Central memory CD8-positive, alpha-beta T cell (primary cell): ENCODE measurements around the gene ACSL5.
"Not testable (repeated sequence)": the region's sequence is repeated elsewhere in the genome, so short reads cannot be mapped to it uniquely, and the experiment has no call there.

ENCODE experiments used
- ATAC-seq: fragments of 150-1000 bp; cut with Tn5 transposase; replicated peaks from 2 replicates; pipeline ENCODE4 v1.10.0; 2022; ENCODE audit warnings: mild to moderate bottlenecking, moderate FRiP score, moderate number of reproducible peaks; ENCODE audit not compliant: poor library complexity, severe bottlenecking; ENCODE audit errors: extremely low read depth
- DNase-seq, 2 donors: peaks; one replicate each; pipeline ENCODE4 v3.0.0; 2021; ENCODE audit warnings: low spot score in 2 of 2
- H3K27ac Mint-ChIP-seq: one replicate; pipeline ENCODE4 v1.8.0; 2022; ENCODE audit warnings: low read depth, mild to moderate bottlenecking, moderate library complexity, mixed read lengths
- H3K27me3 Mint-ChIP-seq: one replicate; pipeline ENCODE4 v1.8.0; 2022; ENCODE audit warnings: mixed read lengths
- H3K36me3 Mint-ChIP-seq: one replicate; pipeline ENCODE4 v1.8.0; 2022; ENCODE audit warnings: mild to moderate bottlenecking, moderate library complexity, mixed read lengths; ENCODE audit not compliant: insufficient read depth
- H3K4me1 Mint-ChIP-seq: one replicate; pipeline ENCODE4 v1.8.0; 2022; ENCODE audit warnings: mixed read lengths
- H3K4me3 Mint-ChIP-seq: one replicate; pipeline ENCODE4 v1.8.0; 2022; ENCODE audit warnings: mild to moderate bottlenecking, moderate library complexity, mixed read lengths
- H3K9me3 Mint-ChIP-seq: one replicate; pipeline ENCODE4 v1.8.0; 2022; ENCODE audit warnings: mixed read lengths

ACSL5 gene

DNA sequence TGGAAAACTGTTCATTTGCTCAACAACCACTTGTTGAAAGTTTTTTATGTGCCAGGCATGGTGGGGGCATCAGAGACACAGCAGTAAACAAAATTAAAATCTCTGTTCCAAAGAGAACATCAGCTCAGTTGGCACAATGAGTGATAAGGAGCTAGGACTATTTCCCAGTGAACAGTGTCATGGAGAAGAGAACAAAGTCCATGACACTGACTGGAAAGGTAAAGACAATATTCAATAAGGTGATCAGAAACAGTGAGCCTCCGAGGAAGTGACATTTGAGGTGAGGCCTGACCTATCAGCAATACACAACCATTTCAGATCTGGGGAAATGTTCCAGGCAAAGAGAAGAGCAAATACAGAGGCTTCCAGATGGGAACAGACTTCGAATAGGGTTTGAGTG is 14.6 kb downstream of the ACSL5 start:
- no peak for ATAC-seq
- no peak for DNase-seq
- H3K36me3 Mint-ChIP-seq: peaks cover 9% of the 10 kb centered on the region
- H3K27ac Mint-ChIP-seq: peak overlapping the region; percentile 83
- no peaks in the 10 kb centered on the region for H3K9me3 Mint-ChIP-seq
- H3K4me3 Mint-ChIP-seq: no peak overlapping the region
- H3K27me3 Mint-ChIP-seq: no peaks in the 10 kb centered on the region
- H3K4me1 Mint-ChIP-seq: peaks cover 79% of the 10 kb centered on the region

DNA sequence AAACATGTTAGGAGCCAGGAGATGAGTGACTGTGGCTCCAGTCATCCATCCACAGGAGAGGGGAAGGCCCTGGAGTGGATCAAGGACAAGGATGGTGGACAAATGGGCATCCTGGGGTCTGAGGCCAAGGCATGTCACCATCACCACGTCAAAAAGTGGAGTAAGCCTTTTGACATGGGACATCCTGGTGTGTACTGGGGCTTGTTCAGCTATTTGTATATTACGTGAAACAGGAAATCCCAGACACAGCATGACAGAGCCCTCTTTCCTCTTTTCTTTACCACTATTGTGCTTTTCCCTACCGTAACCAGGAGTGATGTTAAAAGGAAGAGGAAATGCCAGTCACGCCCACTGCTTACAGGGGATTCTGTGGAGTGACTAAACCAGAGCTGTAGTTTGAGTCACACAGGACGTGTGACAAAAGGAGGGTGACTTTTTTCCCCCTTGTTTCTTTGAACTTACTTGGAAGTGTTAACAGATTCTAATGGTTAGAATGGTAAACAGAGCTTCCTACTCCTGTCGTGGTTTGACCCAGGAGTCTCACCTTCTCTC is 15.4 kb downstream of the ACSL5 start:
- peaks cover 76% of the 10 kb centered on the region for H3K4me1 Mint-ChIP-seq
- peak overlapping the region; percentile 53 for H3K4me3 Mint-ChIP-seq
- no peaks in the 10 kb centered on the region for H3K27me3 Mint-ChIP-seq
- ATAC-seq (peak; percentile 83), DNase-seq (no peak)
- H3K27ac Mint-ChIP-seq: peak overlapping the region; percentile 83
- peaks cover 12% of the 10 kb centered on the region for H3K36me3 Mint-ChIP-seq
- H3K9me3 Mint-ChIP-seq: no peaks in the 10 kb centered on the region

DNA sequence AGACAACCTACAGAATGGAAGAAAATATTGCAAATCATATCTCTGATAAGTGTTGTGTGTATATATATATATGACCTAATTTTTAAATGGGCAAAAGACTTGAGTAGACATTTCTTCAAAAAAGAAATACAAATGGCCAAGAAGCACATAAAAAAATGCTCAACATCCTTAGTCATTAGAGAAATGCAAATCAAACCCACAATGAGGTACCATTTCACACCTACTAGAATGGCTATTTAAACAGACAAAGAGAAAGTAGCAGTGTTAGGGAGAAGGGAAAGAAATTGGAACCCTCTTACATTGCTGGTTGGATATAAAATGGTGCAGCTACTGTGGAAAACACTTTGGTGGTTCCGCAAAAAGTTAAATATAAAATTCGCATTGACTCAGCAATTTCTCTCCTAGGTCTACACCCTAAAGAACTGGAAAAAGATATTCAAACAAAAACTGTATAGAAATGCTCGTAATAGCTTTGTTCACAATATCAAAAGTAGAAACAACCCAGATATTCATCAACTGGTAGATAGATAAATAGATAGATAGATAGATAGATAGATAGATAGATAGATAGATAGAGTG is 16.3 kb downstream of the ACSL5 start:
- peak overlapping the region; percentile 83 for H3K27ac Mint-ChIP-seq
- H3K9me3 Mint-ChIP-seq: no peaks in the 10 kb centered on the region
- H3K4me3 Mint-ChIP-seq: no peak overlapping the region
- peaks cover 7% of the 10 kb centered on the region for H3K36me3 Mint-ChIP-seq
- peaks cover 69% of the 10 kb centered on the region for H3K4me1 Mint-ChIP-seq
- no peak for DNase-seq
- no peak for ATAC-seq
- H3K27me3 Mint-ChIP-seq: no peaks in the 10 kb centered on the region

DNA sequence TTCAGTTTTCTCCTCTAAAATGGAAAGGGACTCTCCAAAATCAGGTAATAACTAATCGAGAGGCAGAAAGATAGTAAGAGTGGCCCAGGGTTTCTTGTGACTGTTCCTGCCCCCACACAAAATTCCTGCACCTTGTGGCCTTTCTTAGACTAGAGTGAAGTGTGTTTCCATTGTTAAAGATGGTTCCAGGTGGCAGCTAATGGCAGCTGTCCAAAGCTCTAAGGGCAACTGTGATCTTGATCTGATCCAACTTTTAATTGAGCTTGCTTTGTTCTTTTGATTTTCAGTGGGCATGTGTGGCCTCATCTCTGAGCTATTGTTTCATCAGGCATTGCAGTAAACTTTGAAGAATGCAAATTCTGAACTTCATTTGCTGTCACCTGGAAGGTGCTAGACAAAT is 19.4 kb downstream of the ACSL5 start:
- no peak for DNase-seq
- peaks cover 44% of the 10 kb centered on the region for H3K4me1 Mint-ChIP-seq
- no peak overlapping the region for H3K4me3 Mint-ChIP-seq
- no peaks in the 10 kb centered on the region for H3K9me3 Mint-ChIP-seq
- H3K27ac Mint-ChIP-seq: no peak overlapping the region
- H3K27me3 Mint-ChIP-seq: no peaks in the 10 kb centered on the region
- ATAC-seq: no peak
- H3K36me3 Mint-ChIP-seq: peaks cover 4% of the 10 kb centered on the region

GRCh38 chr10:112393827-112394226 is 19.9 kb downstream of the ACSL5 start:
- no peak overlapping the region for H3K27ac Mint-ChIP-seq
- peaks cover 39% of the 10 kb centered on the region for H3K4me1 Mint-ChIP-seq
- H3K9me3 Mint-ChIP-seq: no peaks in the 10 kb centered on the region
- ATAC-seq (no peak), DNase-seq (no peak)
- no peak overlapping the region for H3K4me3 Mint-ChIP-seq
- no peaks in the 10 kb centered on the region for H3K27me3 Mint-ChIP-seq
- H3K36me3 Mint-ChIP-seq: peaks cover 9% of the 10 kb centered on the region

DNA sequence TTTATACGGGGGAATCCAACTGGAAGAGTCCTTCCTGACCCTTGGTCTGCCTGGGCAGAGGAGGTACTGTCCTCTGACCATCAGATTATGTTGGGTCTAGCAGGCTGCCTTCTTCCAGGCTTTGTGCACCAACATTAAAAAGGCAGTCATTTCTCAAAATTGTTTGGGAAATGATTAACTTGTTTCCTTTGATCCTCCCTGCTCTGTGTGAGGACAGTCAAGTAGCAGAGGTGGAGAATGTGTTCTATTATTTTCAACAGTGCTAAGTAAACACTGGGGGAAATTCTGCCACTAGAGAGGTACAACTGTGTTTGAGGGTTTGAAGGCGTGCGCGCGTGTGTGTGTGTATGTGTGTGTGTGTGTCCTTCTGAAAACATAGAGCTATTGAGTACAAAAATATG is 20.6 kb downstream of the ACSL5 start:
- H3K27ac Mint-ChIP-seq: no peak overlapping the region
- H3K4me1 Mint-ChIP-seq: peaks cover 32% of the 10 kb centered on the region
- no peaks in the 10 kb centered on the region for H3K27me3 Mint-ChIP-seq
- H3K36me3 Mint-ChIP-seq: peaks cover 14% of the 10 kb centered on the region
- H3K4me3 Mint-ChIP-seq: no peak overlapping the region
- no peaks in the 10 kb centered on the region for H3K9me3 Mint-ChIP-seq
- no peak for DNase-seq
- no peak for ATAC-seq

- Mint-ChIP-seq H3K27me3 (no peaks in the 10 kb centered on the region), H3K27ac (no peak overlapping the region), H3K4me1 (peaks cover 20% of the 10 kb centered on the region), H3K9me3 (no peaks in the 10 kb centered on the region), H3K4me3 (no peak overlapping the region), H3K36me3 (peaks cover 24% of the 10 kb centered on the region)
- ATAC-seq: no peak
- DNase-seq: no peak
These were observed 22.1 kb downstream of the ACSL5 start for GRCh38 chr10:112395809-112396530.

DNA sequence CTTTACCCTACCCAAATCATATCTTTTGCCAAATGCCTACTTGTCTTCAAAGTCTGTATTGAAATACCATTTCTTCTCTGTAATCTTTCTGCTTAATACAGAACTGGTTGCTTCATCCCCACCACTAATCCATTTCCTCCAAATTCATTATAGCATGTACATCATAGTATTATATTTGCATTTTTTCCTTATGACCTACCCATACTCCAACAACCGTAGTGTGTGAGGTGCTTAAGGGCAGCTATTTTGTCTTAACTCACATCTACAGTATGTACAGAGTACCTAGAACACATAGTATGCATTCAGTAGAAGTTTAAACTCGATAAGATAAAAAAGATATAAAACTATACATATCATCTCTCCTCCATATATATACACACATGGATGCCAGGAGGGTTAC is 23.7 kb downstream of the ACSL5 start:
- H3K9me3 Mint-ChIP-seq: no peaks in the 10 kb centered on the region
- peaks cover 30% of the 10 kb centered on the region for H3K36me3 Mint-ChIP-seq
- no peaks in the 10 kb centered on the region for H3K27me3 Mint-ChIP-seq
- peaks cover 17% of the 10 kb centered on the region for H3K4me1 Mint-ChIP-seq
- no peak for ATAC-seq
- no peak overlapping the region for H3K27ac Mint-ChIP-seq
- DNase-seq: no peak
- no peak overlapping the region for H3K4me3 Mint-ChIP-seq

- Mint-ChIP-seq H3K4me1 (peaks cover 6% of the 10 kb centered on the region), H3K36me3 (peaks cover 61% of the 10 kb centered on the region), H3K27ac (peak overlapping the region; percentile 47), H3K4me3 (no peak overlapping the region), H3K27me3 (no peaks in the 10 kb centered on the region), H3K9me3 (no peaks in the 10 kb centered on the region)
- no peak for ATAC-seq
- DNase-seq: no peak
These were observed 29.0 kb downstream of the ACSL5 start for GRCh38 chr10:112402917-112403316.

DNA sequence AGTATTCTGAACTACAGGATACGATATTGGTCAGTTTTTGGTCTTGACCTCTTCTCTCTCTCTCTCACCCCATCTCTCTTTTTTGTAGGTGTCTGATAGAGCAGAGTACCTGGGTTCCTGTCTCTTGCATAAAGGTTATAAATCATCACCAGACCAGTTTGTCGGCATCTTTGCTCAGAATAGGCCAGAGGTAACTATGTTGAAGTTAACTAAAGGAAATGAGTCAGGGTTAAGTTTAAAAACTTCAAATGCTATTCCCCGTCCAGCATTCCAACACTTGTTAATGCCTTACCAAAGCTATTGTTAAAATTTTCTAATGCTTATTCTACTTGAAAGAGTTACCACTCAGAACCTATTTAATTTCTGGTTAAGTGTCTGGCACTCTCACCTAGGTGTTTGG is 30.7 kb downstream of the ACSL5 start:
- no peak overlapping the region for H3K4me3 Mint-ChIP-seq
- ATAC-seq (no peak), DNase-seq (no peak)
- no peaks in the 10 kb centered on the region for H3K27me3 Mint-ChIP-seq
- H3K36me3 Mint-ChIP-seq: peaks cover 64% of the 10 kb centered on the region
- peak overlapping the region; percentile 11 for H3K27ac Mint-ChIP-seq
- no peaks in the 10 kb centered on the region for H3K9me3 Mint-ChIP-seq
- peaks cover 6% of the 10 kb centered on the region for H3K4me1 Mint-ChIP-seq

DNA sequence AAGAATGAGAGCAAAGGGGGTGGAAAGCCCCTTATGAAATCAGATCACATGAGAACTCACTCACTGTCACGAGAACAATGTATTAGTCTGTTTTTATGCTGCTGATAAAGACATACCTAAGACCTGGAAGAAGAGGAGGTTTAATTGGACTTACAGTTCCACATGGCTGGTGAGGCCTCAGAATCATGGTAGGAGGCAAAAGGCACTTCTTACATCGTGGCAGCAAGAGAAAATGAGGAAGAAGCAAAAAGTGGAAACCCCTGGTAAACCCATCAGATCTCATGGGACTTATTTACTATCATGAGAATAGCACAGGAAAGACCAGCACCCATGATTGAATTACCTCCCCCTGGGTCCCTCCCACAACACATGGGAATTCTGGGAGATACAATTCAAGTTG is 32.9 kb downstream of the ACSL5 start:
- H3K27ac Mint-ChIP-seq, DNase-seq, H3K4me3 Mint-ChIP-seq, ATAC-seq, H3K9me3 Mint-ChIP-seq, H3K27me3 Mint-ChIP-seq, H3K4me1 Mint-ChIP-seq: not testable (repeated sequence)
- H3K36me3 Mint-ChIP-seq: peaks cover 64% of the 10 kb centered on the region

DNA sequence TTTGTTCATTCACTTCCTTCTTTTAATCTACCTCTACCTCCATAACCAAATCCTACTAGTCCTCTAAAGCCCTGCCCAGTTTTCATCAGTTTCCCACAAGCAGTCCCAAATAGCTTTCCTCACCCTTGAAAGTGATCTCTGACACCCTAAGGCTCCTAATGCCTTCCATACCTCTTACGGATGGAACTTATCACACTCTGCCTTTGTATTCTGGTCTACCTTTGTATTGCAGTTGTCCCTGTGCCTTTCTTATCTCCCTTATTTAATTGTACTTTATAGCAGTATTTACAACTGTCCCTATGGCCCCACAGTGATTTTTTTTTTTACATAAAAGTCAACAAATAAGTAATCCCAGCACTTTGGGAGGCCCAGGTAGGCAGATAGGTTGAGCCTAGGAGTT is 33.8 kb downstream of the ACSL5 start:
- H3K27me3 Mint-ChIP-seq: no peaks in the 10 kb centered on the region
- no peaks in the 10 kb centered on the region for H3K4me1 Mint-ChIP-seq
- no peak for ATAC-seq
- H3K36me3 Mint-ChIP-seq: peaks cover 67% of the 10 kb centered on the region
- H3K9me3 Mint-ChIP-seq: no peaks in the 10 kb centered on the region
- no peak overlapping the region for H3K4me3 Mint-ChIP-seq
- no peak for DNase-seq
- no peak overlapping the region for H3K27ac Mint-ChIP-seq

DNA sequence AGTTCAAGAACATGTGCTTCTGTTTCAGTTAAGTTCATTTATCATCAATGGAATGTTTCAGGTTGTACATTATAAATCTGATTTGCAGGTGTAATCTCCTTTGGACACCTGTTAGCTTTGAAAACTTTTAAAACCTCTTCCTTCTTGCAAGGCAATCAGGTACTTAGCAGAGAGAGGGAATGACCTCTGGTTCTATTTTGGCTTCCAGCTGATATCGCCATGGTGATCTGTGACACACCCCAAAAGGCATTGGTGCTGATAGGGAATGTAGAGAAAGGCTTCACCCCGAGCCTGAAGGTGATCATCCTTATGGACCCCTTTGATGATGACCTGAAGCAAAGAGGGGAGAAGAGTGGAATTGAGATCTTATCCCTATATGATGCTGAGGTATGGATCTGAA is 35.4 kb downstream of the ACSL5 start:
- ATAC-seq: no peak
- H3K9me3 Mint-ChIP-seq: no peaks in the 10 kb centered on the region
- no peak for DNase-seq
- no peaks in the 10 kb centered on the region for H3K27me3 Mint-ChIP-seq
- H3K4me3 Mint-ChIP-seq: no peak overlapping the region
- H3K4me1 Mint-ChIP-seq: no peaks in the 10 kb centered on the region
- peaks cover 67% of the 10 kb centered on the region for H3K36me3 Mint-ChIP-seq
- H3K27ac Mint-ChIP-seq: no peak overlapping the region
